NT2/D1 (cell line): Measurements from ENCODE around the gene CACNG4.

ENCODE experiments used
- DNase-seq: peaks from one replicate; pipeline ENCODE4 v3.0.0-alpha.2; 2011; ENCODE audit warnings: low read depth, low spot score
- H3K27me3 ChIP-seq: 2 replicates; pipeline ENCODE4 v1.6.0; 2011; ENCODE audit warnings: mild to moderate bottlenecking; ENCODE audit not compliant: insufficient read length, insufficient read depth
- H3K36me3 ChIP-seq: 2 replicates; pipeline ENCODE4 v1.6.1; 2011; ENCODE audit warnings: mild to moderate bottlenecking, low read length, mixed read lengths; ENCODE audit not compliant: insufficient read depth, insufficient read length
- H3K4me1 ChIP-seq: 2 replicates; pipeline ENCODE4 v1.5.1; 2011; ENCODE audit not compliant: insufficient read depth, insufficient read length
- H3K4me3 ChIP-seq: 2 replicates; pipeline ENCODE4 v1.5.1; 2011; ENCODE audit warnings: low read depth; ENCODE audit not compliant: insufficient read length
- H3K9ac ChIP-seq: 2 replicates; pipeline ENCODE4 v1.6.0; 2011; ENCODE audit warnings: low read depth; ENCODE audit not compliant: insufficient read length
- H3K9me3 ChIP-seq: 2 replicates; pipeline ENCODE4 v1.5.1; 2011; ENCODE audit warnings: mild to moderate bottlenecking, low read length; ENCODE audit not compliant: insufficient read depth
- SUZ12 ChIP-seq: IDR thresholded peaks from 2 replicates; pipeline ENCODE4 v1.6.1; 2011; ENCODE audit not compliant: insufficient read length, insufficient read depth; ENCODE audit errors: extremely low read depth
- YY1 ChIP-seq: IDR thresholded peaks from 2 replicates; pipeline ENCODE4 v1.6.1; 2011; ENCODE audit not compliant: insufficient read length, insufficient read depth
- ZNF274 ChIP-seq: IDR thresholded peaks from 2 replicates; pipeline ENCODE4 v1.6.1; 2011; ENCODE audit warnings: mild to moderate bottlenecking, low read depth, low read length

The CACNG4 gene

GRCh38 chr17:67021743-67022450, 57.4 kb downstream of the CACNG4 start:
- Histone ChIP-seq H3K4me1 (peaks cover 7% of the 10 kb centered on the region), H3K27me3 (no peaks in the 10 kb centered on the region)
- no peak for DNase-seq

GRCh38 chr17:67022451-67022810, 57.9 kb downstream of the CACNG4 start:
- H3K27me3 ChIP-seq = no peaks in the 10 kb centered on the region
- H3K4me3 ChIP-seq = no peak overlapping the region
- no peak for TF ChIP-seq ZNF274
- TF ChIP-seq YY1 = no peak
- no peak for TF ChIP-seq SUZ12
- H3K9ac ChIP-seq = no peak overlapping the region
- no peaks in the 10 kb centered on the region for H3K9me3 ChIP-seq
- H3K4me1 ChIP-seq = peaks cover 7% of the 10 kb centered on the region
- H3K36me3 ChIP-seq = peaks cover 11% of the 10 kb centered on the region
- DNase-seq = no peak

More at GRCh38 chr17:67021743-67022450, 57.4 kb downstream of the CACNG4 start:
- H3K9me3 ChIP-seq = no peaks in the 10 kb centered on the region
- H3K4me3 ChIP-seq = no peak overlapping the region
- TF ChIP-seq YY1 (no peak), SUZ12 (no peak), ZNF274 (no peak)
- no peak overlapping the region for H3K9ac ChIP-seq
- peaks cover 11% of the 10 kb centered on the region for H3K36me3 ChIP-seq

GRCh38 chr17:67024736-67025135, 60.2 kb downstream of the CACNG4 start:
- no peaks in the 10 kb centered on the region for H3K27me3 ChIP-seq
- no peaks in the 10 kb centered on the region for H3K9me3 ChIP-seq
- TF ChIP-seq ZNF274 (no peak), SUZ12 (no peak), YY1 (no peak)
- no peaks in the 10 kb centered on the region for H3K4me1 ChIP-seq
- H3K9ac ChIP-seq = no peak overlapping the region
- DNase-seq = no peak
- no peak overlapping the region for H3K4me3 ChIP-seq
- H3K36me3 ChIP-seq = peaks cover 6% of the 10 kb centered on the region

GRCh38 chr17:67025216-67025792, 60.8 kb downstream of the CACNG4 start:
- peaks cover 6% of the 10 kb centered on the region for H3K36me3 ChIP-seq
- H3K9me3 ChIP-seq = no peaks in the 10 kb centered on the region
- TF ChIP-seq ZNF274 (no peak), YY1 (no peak), SUZ12 (no peak)
- DNase-seq = no peak
- H3K4me1 ChIP-seq = no peaks in the 10 kb centered on the region
- no peak overlapping the region for H3K9ac ChIP-seq
- H3K4me3 ChIP-seq = no peak overlapping the region
- H3K27me3 ChIP-seq = no peaks in the 10 kb centered on the region

- H3K9me3 ChIP-seq = no peaks in the 10 kb centered on the region
- no peak for DNase-seq
- H3K4me1 ChIP-seq = no peaks in the 10 kb centered on the region
- H3K9ac ChIP-seq = no peak overlapping the region
- H3K4me3 ChIP-seq = no peak overlapping the region
- TF ChIP-seq ZNF274 (no peak), SUZ12 (no peak), YY1 (no peak)
- H3K36me3 ChIP-seq = peaks cover 6% of the 10 kb centered on the region
- H3K27me3 ChIP-seq = no peaks in the 10 kb centered on the region
Measured at GRCh38 chr17:67026341-67026740, 61.8 kb downstream of the CACNG4 start.

- TF ChIP-seq SUZ12 (no peak), YY1 (no peak), ZNF274 (no peak)
- DNase-seq = no peak
- peaks cover 6% of the 10 kb centered on the region for H3K36me3 ChIP-seq
- no peaks in the 10 kb centered on the region for H3K27me3 ChIP-seq
- H3K4me1 ChIP-seq = no peaks in the 10 kb centered on the region
- H3K9ac ChIP-seq = no peak overlapping the region
- no peak overlapping the region for H3K4me3 ChIP-seq
- no peaks in the 10 kb centered on the region for H3K9me3 ChIP-seq
Measured at GRCh38 chr17:67027031-67027628, 62.6 kb downstream of the CACNG4 start.

- Histone ChIP-seq H3K4me3 (no peak overlapping the region), H3K27me3 (no peaks in the 10 kb centered on the region), H3K9me3 (no peaks in the 10 kb centered on the region), H3K9ac (no peak overlapping the region), H3K36me3 (peaks cover 1% of the 10 kb centered on the region), H3K4me1 (no peaks in the 10 kb centered on the region)
- TF ChIP-seq ZNF274 (no peak), SUZ12 (no peak), YY1 (no peak)
- no peak for DNase-seq
Measured at GRCh38 chr17:67030641-67031040, 66.1 kb downstream of the CACNG4 start.

GRCh38 chr17:67032382-67032781, 67.9 kb downstream of the CACNG4 start:
- H3K36me3 ChIP-seq = no peaks in the 10 kb centered on the region
- TF ChIP-seq ZNF274 (no peak), SUZ12 (no peak), YY1 (no peak)
- H3K9ac ChIP-seq = no peak overlapping the region
- DNase-seq = no peak
- no peak overlapping the region for H3K4me3 ChIP-seq
- H3K27me3 ChIP-seq = no peaks in the 10 kb centered on the region
- no peaks in the 10 kb centered on the region for H3K9me3 ChIP-seq
- no peaks in the 10 kb centered on the region for H3K4me1 ChIP-seq
